ENCODE measurements around the gene STRBP.
A peak's percentile ranks its signal among the peaks of the same experiment; 100 is the strongest.

The STRBP gene

GRCh38 chr9:123176949-123177348 lies 91.4 kb downstream of the STRBP start:
- no peak overlapping the region for H3K9ac ChIP-seq (ENCODE audit: low read depth, low read length)
- H3K27me3 ChIP-seq (ENCODE audit: control insufficient read depth, insufficient read depth, low read length): no peaks in the 10 kb centered on the region
- H3K36me3 ChIP-seq (ENCODE audit: control insufficient read depth, insufficient read depth, low read length): no peaks in the 10 kb centered on the region
- H3K4me3 ChIP-seq (ENCODE audit: low read depth, low read length): no peak overlapping the region
- H3K4me1 ChIP-seq (ENCODE audit: control insufficient read depth, insufficient read depth, low read length): peaks cover 46% of the 10 kb centered on the region
- no peaks in the 10 kb centered on the region for H3K9me3 ChIP-seq (ENCODE audit: control insufficient read depth, insufficient read depth, low read length)

- Histone ChIP-seq H3K4me3 (ENCODE audit: low read depth, low read length) (no peak overlapping the region), H3K27me3 (ENCODE audit: control insufficient read depth, insufficient read depth, low read length) (no peaks in the 10 kb centered on the region), H3K9me3 (ENCODE audit: control insufficient read depth, insufficient read depth, low read length) (no peaks in the 10 kb centered on the region), H3K4me1 (ENCODE audit: control insufficient read depth, insufficient read depth, low read length) (peaks cover 46% of the 10 kb centered on the region), H3K36me3 (ENCODE audit: control insufficient read depth, insufficient read depth, low read length) (no peaks in the 10 kb centered on the region), H3K9ac (ENCODE audit: low read depth, low read length) (no peak overlapping the region)
Observed at GRCh38 chr9:123175854-123176629, 92.3 kb downstream of the STRBP start.

GRCh38 chr9:123174887-123175518 lies 93.4 kb downstream of the STRBP start:
- Histone ChIP-seq H3K4me3 (ENCODE audit: low read depth, low read length) (peak overlapping the region; percentile 16), H3K9ac (ENCODE audit: low read depth, low read length) (no peak overlapping the region), H3K4me1 (ENCODE audit: control insufficient read depth, insufficient read depth, low read length) (peaks cover 46% of the 10 kb centered on the region)

GRCh38 chr9:123174079-123174478 lies 94.3 kb downstream of the STRBP start:
- H3K36me3 ChIP-seq (ENCODE audit: control insufficient read depth, insufficient read depth, low read length): no peaks in the 10 kb centered on the region
- no peak overlapping the region for H3K9ac ChIP-seq (ENCODE audit: low read depth, low read length)
- no peaks in the 10 kb centered on the region for H3K27me3 ChIP-seq (ENCODE audit: control insufficient read depth, insufficient read depth, low read length)
- H3K4me1 ChIP-seq (ENCODE audit: control insufficient read depth, insufficient read depth, low read length): peaks cover 48% of the 10 kb centered on the region
- H3K4me3 ChIP-seq (ENCODE audit: low read depth, low read length): no peak overlapping the region
- no peaks in the 10 kb centered on the region for H3K9me3 ChIP-seq (ENCODE audit: control insufficient read depth, insufficient read depth, low read length)

More at GRCh38 chr9:123174887-123175518, 93.4 kb downstream of the STRBP start:
- no peaks in the 10 kb centered on the region for H3K36me3 ChIP-seq (ENCODE audit: control insufficient read depth, insufficient read depth, low read length)
- no peaks in the 10 kb centered on the region for H3K27me3 ChIP-seq (ENCODE audit: control insufficient read depth, insufficient read depth, low read length)
- no peaks in the 10 kb centered on the region for H3K9me3 ChIP-seq (ENCODE audit: control insufficient read depth, insufficient read depth, low read length)

GRCh38 chr9:123169926-123170325 lies 98.5 kb downstream of the STRBP start:
- no peak overlapping the region for H3K9ac ChIP-seq (ENCODE audit: low read depth, low read length)

GRCh38 chr9:123168586-123168985 lies 99.8 kb downstream of the STRBP start:
- Histone ChIP-seq H3K4me1 (ENCODE audit: control insufficient read depth, insufficient read depth, low read length) (peaks cover 10% of the 10 kb centered on the region), H3K27me3 (ENCODE audit: control insufficient read depth, insufficient read depth, low read length) (no peaks in the 10 kb centered on the region), H3K4me3 (ENCODE audit: low read depth, low read length) (no peak overlapping the region), H3K9me3 (ENCODE audit: control insufficient read depth, insufficient read depth, low read length) (no peaks in the 10 kb centered on the region), H3K36me3 (ENCODE audit: control insufficient read depth, insufficient read depth, low read length) (no peaks in the 10 kb centered on the region), H3K9ac (ENCODE audit: low read depth, low read length) (no peak overlapping the region)

More at GRCh38 chr9:123169926-123170325, 98.5 kb downstream of the STRBP start:
- Histone ChIP-seq H3K27me3 (ENCODE audit: control insufficient read depth, insufficient read depth, low read length) (no peaks in the 10 kb centered on the region), H3K9me3 (ENCODE audit: control insufficient read depth, insufficient read depth, low read length) (no peaks in the 10 kb centered on the region), H3K4me3 (ENCODE audit: low read depth, low read length) (no peak overlapping the region), H3K36me3 (ENCODE audit: control insufficient read depth, insufficient read depth, low read length) (no peaks in the 10 kb centered on the region), H3K4me1 (ENCODE audit: control insufficient read depth, insufficient read depth, low read length) (peaks cover 21% of the 10 kb centered on the region)

GRCh38 chr9:123167474-123167873 lies 100.9 kb downstream of the STRBP start:
- H3K4me1 ChIP-seq (ENCODE audit: control insufficient read depth, insufficient read depth, low read length): peaks cover 5% of the 10 kb centered on the region
- H3K4me3 ChIP-seq (ENCODE audit: low read depth, low read length): no peak overlapping the region
- H3K9ac ChIP-seq (ENCODE audit: low read depth, low read length): no peak overlapping the region
- no peaks in the 10 kb centered on the region for H3K27me3 ChIP-seq (ENCODE audit: control insufficient read depth, insufficient read depth, low read length)
- no peaks in the 10 kb centered on the region for H3K36me3 ChIP-seq (ENCODE audit: control insufficient read depth, insufficient read depth, low read length)
- no peaks in the 10 kb centered on the region for H3K9me3 ChIP-seq (ENCODE audit: control insufficient read depth, insufficient read depth, low read length)

- Histone ChIP-seq H3K36me3 (ENCODE audit: control insufficient read depth, insufficient read depth, low read length) (no peaks in the 10 kb centered on the region), H3K27me3 (ENCODE audit: control insufficient read depth, insufficient read depth, low read length) (no peaks in the 10 kb centered on the region), H3K9me3 (ENCODE audit: control insufficient read depth, insufficient read depth, low read length) (no peaks in the 10 kb centered on the region), H3K9ac (ENCODE audit: low read depth, low read length) (no peak overlapping the region), H3K4me3 (ENCODE audit: low read depth, low read length) (no peak overlapping the region), H3K4me1 (ENCODE audit: control insufficient read depth, insufficient read depth, low read length) (peaks cover 5% of the 10 kb centered on the region)
Observed at GRCh38 chr9:123165813-123166212, 102.6 kb downstream of the STRBP start.

- no peaks in the 10 kb centered on the region for H3K27me3 ChIP-seq (ENCODE audit: control insufficient read depth, insufficient read depth, low read length)
- peaks cover 3% of the 10 kb centered on the region for H3K4me1 ChIP-seq (ENCODE audit: control insufficient read depth, insufficient read depth, low read length)
- H3K36me3 ChIP-seq (ENCODE audit: control insufficient read depth, insufficient read depth, low read length): no peaks in the 10 kb centered on the region
- no peak overlapping the region for H3K9ac ChIP-seq (ENCODE audit: low read depth, low read length)
- no peaks in the 10 kb centered on the region for H3K9me3 ChIP-seq (ENCODE audit: control insufficient read depth, insufficient read depth, low read length)
- no peak overlapping the region for H3K4me3 ChIP-seq (ENCODE audit: low read depth, low read length)
Observed at GRCh38 chr9:123164285-123164684, 104.1 kb downstream of the STRBP start.

- no peaks in the 10 kb centered on the region for H3K36me3 ChIP-seq (ENCODE audit: control insufficient read depth, insufficient read depth, low read length)
- H3K27me3 ChIP-seq (ENCODE audit: control insufficient read depth, insufficient read depth, low read length): no peaks in the 10 kb centered on the region
- H3K4me1 ChIP-seq (ENCODE audit: control insufficient read depth, insufficient read depth, low read length): no peaks in the 10 kb centered on the region
- H3K9ac ChIP-seq (ENCODE audit: low read depth, low read length): no peak overlapping the region
- H3K9me3 ChIP-seq (ENCODE audit: control insufficient read depth, insufficient read depth, low read length): no peaks in the 10 kb centered on the region
- no peak overlapping the region for H3K4me3 ChIP-seq (ENCODE audit: low read depth, low read length)
Observed at GRCh38 chr9:123162791-123163345, 105.5 kb downstream of the STRBP start.

GRCh38 chr9:123162360-123162759 lies 106.0 kb downstream of the STRBP start:
- Histone ChIP-seq H3K4me3 (ENCODE audit: low read depth, low read length) (no peak overlapping the region), H3K9ac (ENCODE audit: low read depth, low read length) (no peak overlapping the region), H3K4me1 (ENCODE audit: control insufficient read depth, insufficient read depth, low read length) (no peaks in the 10 kb centered on the region), H3K36me3 (ENCODE audit: control insufficient read depth, insufficient read depth, low read length) (no peaks in the 10 kb centered on the region), H3K9me3 (ENCODE audit: control insufficient read depth, insufficient read depth, low read length) (no peaks in the 10 kb centered on the region), H3K27me3 (ENCODE audit: control insufficient read depth, insufficient read depth, low read length) (no peaks in the 10 kb centered on the region)

GRCh38 chr9:123157221-123157620 lies 111.2 kb downstream of the STRBP start:
- Histone ChIP-seq H3K27me3 (ENCODE audit: control insufficient read depth, insufficient read depth, low read length) (no peaks in the 10 kb centered on the region), H3K36me3 (ENCODE audit: control insufficient read depth, insufficient read depth, low read length) (no peaks in the 10 kb centered on the region), H3K9me3 (ENCODE audit: control insufficient read depth, insufficient read depth, low read length) (no peaks in the 10 kb centered on the region), H3K9ac (ENCODE audit: low read depth, low read length) (no peak overlapping the region), H3K4me3 (ENCODE audit: low read depth, low read length) (no peak overlapping the region), H3K4me1 (ENCODE audit: control insufficient read depth, insufficient read depth, low read length) (no peaks in the 10 kb centered on the region)

Measured in iPS-15b (cell line).